Measurements from ENCODE around the gene SLC6A5.

DNA sequence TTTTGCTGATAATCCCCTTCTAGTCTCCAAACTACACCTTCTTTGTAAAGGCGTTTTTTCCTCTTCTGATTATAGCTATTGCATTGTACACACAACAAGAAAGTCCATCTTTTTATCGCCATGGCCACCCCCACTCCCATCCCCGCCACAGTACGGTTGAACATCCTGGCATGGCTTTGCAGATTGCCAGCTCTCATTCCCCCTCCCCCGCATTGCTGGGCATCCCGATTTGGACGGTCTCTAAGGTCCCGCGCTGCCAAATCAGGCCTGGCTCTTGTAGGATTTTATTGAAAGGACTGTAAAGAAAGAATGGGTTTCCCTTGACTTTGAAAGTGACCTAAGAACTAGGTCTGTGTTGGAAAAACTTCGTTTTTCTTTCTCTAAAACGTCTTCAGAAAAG lies 916 bp upstream of the SLC6A5 start:
- no peak for TF ChIP-seq EZH2 (IDR thresholded peaks at IDR 0.05)
- no peak for TF ChIP-seq POLR2AphosphoS5 (IDR thresholded peaks at IDR 0.05; ENCODE audit: borderline replicate concordance, low read depth, low read length)

Data from SK-N-MC (cell line).